ENCODE results near the gene RAP1GAP2.
A peak's percentile ranks its signal among the peaks of the same experiment; 100 is the strongest.

Gene RAP1GAP2

DNA sequence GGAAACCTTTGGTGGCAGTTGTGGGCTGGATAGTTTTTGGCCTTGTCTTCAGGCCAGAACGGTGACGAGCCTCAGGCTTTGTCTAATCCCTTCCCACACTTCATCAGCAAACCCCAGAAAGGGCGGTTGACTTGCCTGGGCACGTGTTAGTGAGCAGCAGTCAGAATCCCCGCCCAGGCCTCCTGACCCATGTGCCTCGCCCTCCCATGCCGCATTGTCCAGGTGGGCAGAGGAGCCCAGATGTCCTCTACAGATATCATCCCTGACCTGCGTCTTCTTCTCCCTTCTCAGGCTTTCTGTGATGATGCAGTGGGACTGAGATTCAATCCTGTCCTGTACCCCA lies 184.6 kb downstream of the RAP1GAP2 start:
- H3K27ac ChIP-seq (ENCODE audit: extremely low read depth, low read depth, low read length) = no peak overlapping the region
- POLR2A ChIA-PET = no interaction called here

GRCh38 chr17:2981325-2981724 lies 185.1 kb downstream of the RAP1GAP2 start:
- CTCF ChIA-PET = interaction anchor here (1.6 kb wide), 1 partner anchor 13 kb away, joined by 4 read pairs; no protein-coding TSS in a partner anchor
- POLR2A ChIA-PET = no interaction called here
- H3K36me3 ChIP-seq (ENCODE audit: control insufficient read depth in 2 of 2, insufficient read depth in 1 of 2, low read length in 2 of 2) = peaks cover 3 to 48% of the 10 kb centered on the region in 2 experiments; a peak in 2 of 3 replicates
- no peak overlapping the region for H3K27ac ChIP-seq (ENCODE audit: extremely low read depth, low read depth, low read length)
- no peak overlapping the region for H3K4me3 ChIP-seq (ENCODE audit: low read depth, low read length)
- no peaks in the 10 kb centered on the region for H3K9me3 ChIP-seq (ENCODE audit: control insufficient read depth, insufficient read depth, low read depth, low read length)
- H3K4me1 ChIP-seq (ENCODE audit: control insufficient read depth, insufficient read depth, low read length) = peaks cover under 1% of the 10 kb centered on the region; the same call in 1 of the 2 replicates
- TF ChIP-seq RBAK (tag by site-specific recombination; IDR thresholded peaks at IDR 0.05) = no peak
- no peak for TF ChIP-seq ZEB2 (tag by site-specific recombination; IDR thresholded peaks at IDR 0.05)
- no peak for TF ChIP-seq KLF9 (tag by site-specific recombination; IDR thresholded peaks at IDR 0.05; ENCODE audit: low read depth)
- TF ChIP-seq ZNF501 (tag by site-specific recombination; IDR thresholded peaks at IDR 0.05) = no peak
- TF ChIP-seq ZNF792 (tag by site-specific recombination; IDR thresholded peaks at IDR 0.05) = no peak
- no peak for TF ChIP-seq KLF7 (tag by site-specific recombination; IDR thresholded peaks at IDR 0.05; ENCODE audit: borderline replicate concordance)
- TF ChIP-seq SALL2 (tag by site-specific recombination; IDR thresholded peaks at IDR 0.05; ENCODE audit: borderline replicate concordance) = no peak
- no peak for TF ChIP-seq ZSCAN5A (tag by site-specific recombination; IDR thresholded peaks at IDR 0.05)
- TF ChIP-seq ZNF138 (tag by site-specific recombination; IDR thresholded peaks at IDR 0.05; ENCODE audit: borderline replicate concordance) = no peak

More for the DNA sequence above, 184.6 kb downstream of the RAP1GAP2 start:
- Histone ChIP-seq H3K9me3 (ENCODE audit: control insufficient read depth, insufficient read depth, low read depth, low read length) (no peaks in the 10 kb centered on the region), H3K36me3 (ENCODE audit: control insufficient read depth in 2 of 2, insufficient read depth in 1 of 2, low read length in 2 of 2) (peaks cover 3 to 47% of the 10 kb centered on the region in 2 experiments; a peak in 2 of 3 replicates), H3K4me3 (ENCODE audit: low read depth, low read length) (no peak overlapping the region), H3K4me1 (ENCODE audit: control insufficient read depth, insufficient read depth, low read length) (peaks cover 5% of the 10 kb centered on the region; the same call in 1 of the 2 replicates)
- CTCF ChIA-PET = interaction anchor here (1.6 kb wide), 1 partner anchor 13 kb away, joined by 4 read pairs; no protein-coding TSS in a partner anchor
- TF ChIP-seq ZNF302 (tag by site-specific recombination; IDR thresholded peaks at IDR 0.05; ENCODE audit: low read depth) (no peak), EGR2 (tag by site-specific recombination; IDR thresholded peaks at IDR 0.05; ENCODE audit: low read depth) (peak; percentile 57; the same call in 1 of the 2 replicates), ZNF704 (tag by site-specific recombination; IDR thresholded peaks at IDR 0.05) (no peak), ZNF324 (tag by site-specific recombination; IDR thresholded peaks at IDR 0.05) (no peak), ZNF48 (tag by site-specific recombination; IDR thresholded peaks at IDR 0.05) (no peak), ZFHX2 (tag by site-specific recombination; conservative IDR thresholded peaks at IDR 0.05) (0 out of 2 replicates have a peak, but pooled peaks have one; percentile 8), ZBTB7A (tag by site-specific recombination; IDR thresholded peaks at IDR 0.05; ENCODE audit: low read depth) (no peak)
- TF ChIP-seq, protein P1, sequence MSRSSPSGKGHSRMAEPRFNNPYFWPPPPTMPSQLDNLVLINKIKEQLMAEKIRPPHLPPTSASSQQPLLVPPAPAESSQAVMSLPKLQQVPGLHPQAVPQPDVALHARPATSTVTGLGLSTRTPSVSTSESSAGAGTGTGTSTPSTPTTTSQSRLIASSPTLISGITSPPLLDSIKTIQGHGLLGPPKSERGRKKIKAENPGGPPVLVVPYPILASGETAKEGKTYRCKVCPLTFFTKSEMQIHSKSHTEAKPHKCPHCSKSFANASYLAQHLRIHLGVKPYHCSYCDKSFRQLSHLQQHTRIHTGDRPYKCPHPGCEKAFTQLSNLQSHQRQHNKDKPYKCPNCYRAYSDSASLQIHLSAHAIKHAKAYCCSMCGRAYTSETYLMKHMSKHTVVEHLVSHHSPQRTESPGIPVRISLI (tag by site-specific recombination; IDR thresholded peaks at IDR 0.05) = no peak

- Histone ChIP-seq H3K27ac (ENCODE audit: extremely low read depth, low read depth, low read length) (no peak overlapping the region), H3K36me3 (ENCODE audit: control insufficient read depth in 2 of 2, insufficient read depth in 1 of 2, low read length in 2 of 2) (peaks cover 3 to 54% of the 10 kb centered on the region in 2 experiments; a peak in 2 of 3 replicates), H3K4me1 (ENCODE audit: control insufficient read depth, insufficient read depth, low read length) (no peaks in the 10 kb centered on the region), H3K9me3 (ENCODE audit: control insufficient read depth, insufficient read depth, low read depth, low read length) (no peaks in the 10 kb centered on the region), H3K4me3 (ENCODE audit: low read depth, low read length) (no peak overlapping the region)
- ChIA-PET POLR2A (no interaction called here), CTCF (interaction anchor here (0.6 to 1.3 kb wide), 4 partner anchors 38 to 614 kb away, joined by 3 to 5 read pairs (median 4); no protein-coding TSS in a partner anchor)
- TF ChIP-seq SP3 (tag by site-specific recombination; IDR thresholded peaks at IDR 0.05) = no peak
- no peak for TF ChIP-seq HOXD13 (CRISPR knock-in tag; IDR thresholded peaks at IDR 0.05; ENCODE audit: borderline replicate concordance)
- no peak for TF ChIP-seq ZNF747 (tag by site-specific recombination; IDR thresholded peaks at IDR 0.05)
- no peak for TF ChIP-seq ZNF391 (tag by site-specific recombination; IDR thresholded peaks at IDR 0.05; ENCODE audit: borderline replicate concordance, low read depth)
- no peak for TF ChIP-seq ZNF341 (tag by site-specific recombination; IDR thresholded peaks at IDR 0.05; ENCODE audit: low read depth)
- TF ChIP-seq ZNF501 (tag by site-specific recombination; IDR thresholded peaks at IDR 0.05) = no peak
- no peak for TF ChIP-seq ZFHX2 (tag by site-specific recombination; conservative IDR thresholded peaks at IDR 0.05)
- no peak for TF ChIP-seq ZNF660 (tag by site-specific recombination; IDR thresholded peaks at IDR 0.05)
- no peak for TF ChIP-seq ZNF707 (tag by site-specific recombination; IDR thresholded peaks at IDR 0.05)
- TF ChIP-seq ZBTB8A (tag by site-specific recombination; IDR thresholded peaks at IDR 0.05) = no peak
- no peak for TF ChIP-seq ZSCAN5A (tag by site-specific recombination; IDR thresholded peaks at IDR 0.05)
- TF ChIP-seq ZNF776 (tag by site-specific recombination; IDR thresholded peaks at IDR 0.05; ENCODE audit: borderline replicate concordance) = no peak
- TF ChIP-seq TCF7L2 (IDR thresholded peaks at IDR 0.05; ENCODE audit: borderline replicate concordance, low read depth, low read length) = no peak
- TF ChIP-seq ZNF623 (tag by site-specific recombination; IDR thresholded peaks at IDR 0.05) = no peak
Observed at GRCh38 chr17:2982854-2983253, 186.6 kb downstream of the RAP1GAP2 start.
